Measurements from ENCODE around the gene SMPDL3A. TPM values are rescaled to one million over a fixed set of nuclear protein-coding genes. Genes with fewer than 3 reads are reported as not detected.
"Not testable (repeated sequence)": the region's sequence is repeated elsewhere in the genome, so short reads cannot be mapped to it uniquely, and the experiment has no call there.

The SMPDL3A gene, protein sequence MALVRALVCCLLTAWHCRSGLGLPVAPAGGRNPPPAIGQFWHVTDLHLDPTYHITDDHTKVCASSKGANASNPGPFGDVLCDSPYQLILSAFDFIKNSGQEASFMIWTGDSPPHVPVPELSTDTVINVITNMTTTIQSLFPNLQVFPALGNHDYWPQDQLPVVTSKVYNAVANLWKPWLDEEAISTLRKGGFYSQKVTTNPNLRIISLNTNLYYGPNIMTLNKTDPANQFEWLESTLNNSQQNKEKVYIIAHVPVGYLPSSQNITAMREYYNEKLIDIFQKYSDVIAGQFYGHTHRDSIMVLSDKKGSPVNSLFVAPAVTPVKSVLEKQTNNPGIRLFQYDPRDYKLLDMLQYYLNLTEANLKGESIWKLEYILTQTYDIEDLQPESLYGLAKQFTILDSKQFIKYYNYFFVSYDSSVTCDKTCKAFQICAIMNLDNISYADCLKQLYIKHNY
- 2.0 and 2.3 TPM in 2 replicates for total RNA-seq (2014; rRNA removed; shearing (Covaris generic))
- 0.27 and 1.4 TPM in 2 replicates for polyA plus RNA-seq (2014; cell fraction: nucleus; rRNA removed)

DNA sequence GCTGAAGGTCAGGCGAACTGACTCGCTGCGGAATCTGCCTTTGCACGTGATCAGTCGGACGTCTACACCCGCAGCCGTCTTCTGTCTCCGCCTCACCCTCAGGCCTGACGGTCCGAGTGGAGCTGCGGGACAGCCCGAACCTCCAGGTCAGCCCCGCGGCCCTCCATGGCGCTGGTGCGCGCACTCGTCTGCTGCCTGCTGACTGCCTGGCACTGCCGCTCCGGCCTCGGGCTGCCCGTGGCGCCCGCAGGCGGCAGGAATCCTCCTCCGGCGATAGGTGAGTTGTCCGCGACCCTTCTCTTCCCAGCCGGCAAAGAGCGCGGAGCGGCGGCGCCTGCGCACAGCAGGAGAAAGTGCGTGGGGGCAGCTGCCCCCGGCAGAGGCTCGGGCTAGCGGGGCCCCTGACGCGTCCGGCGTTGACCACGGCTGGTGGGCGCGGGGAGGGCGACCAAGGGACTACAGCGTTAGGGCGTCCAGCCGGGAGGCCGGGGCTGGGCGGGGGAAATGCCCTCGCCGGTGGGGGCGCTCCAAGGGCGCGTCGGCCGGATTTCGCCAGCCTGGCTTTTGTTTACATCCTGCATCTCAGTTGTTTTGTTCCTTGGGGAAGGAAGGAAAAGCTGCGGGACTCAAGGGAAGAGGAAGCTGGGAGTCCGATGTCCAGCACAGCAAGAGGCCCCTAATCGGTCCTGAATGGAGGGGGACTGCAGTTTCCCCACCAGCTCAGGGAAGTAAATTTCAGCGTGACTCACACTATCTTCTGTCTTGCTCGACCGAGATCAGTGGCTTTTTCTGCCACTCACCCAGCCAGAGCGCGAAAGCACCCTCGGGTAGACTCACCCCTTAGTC is at the start of gene SMPDL3A:
Gene SMPDL3A (plus strand): TSS at position 77 of the 846 bp plus-strand sequence. CDS start 89 bp downstream, at position 166.
- peak; percentile 42 for DNase-seq (ENCODE audit: extremely low read depth, low read depth)

- DNase-seq (ENCODE audit: extremely low read depth, low read depth) = no peak
Measured at GRCh38 chr6:122740091-122740490, 49.0 kb upstream of the SMPDL3A start.

GRCh38 chr6:122740936-122741335 is 48.1 kb upstream of the SMPDL3A start:
- no peak for DNase-seq (ENCODE audit: extremely low read depth, low read depth)

DNA sequence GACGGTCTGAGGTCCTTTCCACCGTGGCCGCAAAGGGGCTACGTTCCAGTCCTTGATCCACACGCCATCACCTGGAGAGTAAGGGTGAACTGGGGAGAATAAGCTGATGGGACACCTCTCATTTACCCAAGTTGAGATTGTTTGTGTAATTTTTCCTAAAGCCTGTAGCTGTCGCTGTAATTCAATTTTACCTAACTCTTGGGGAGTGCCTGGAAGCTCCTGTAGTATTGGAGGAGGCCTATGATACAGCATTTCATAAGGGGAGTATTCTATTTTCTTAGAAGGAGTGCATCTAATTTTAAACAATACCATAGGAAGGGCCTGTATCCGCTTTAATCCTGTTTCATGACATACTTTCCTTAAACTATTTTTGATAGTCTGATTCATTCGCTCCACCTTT is 44.8 kb upstream of the SMPDL3A start:
- not testable (repeated sequence) for DNase-seq (ENCODE audit: extremely low read depth, low read depth)

DNA sequence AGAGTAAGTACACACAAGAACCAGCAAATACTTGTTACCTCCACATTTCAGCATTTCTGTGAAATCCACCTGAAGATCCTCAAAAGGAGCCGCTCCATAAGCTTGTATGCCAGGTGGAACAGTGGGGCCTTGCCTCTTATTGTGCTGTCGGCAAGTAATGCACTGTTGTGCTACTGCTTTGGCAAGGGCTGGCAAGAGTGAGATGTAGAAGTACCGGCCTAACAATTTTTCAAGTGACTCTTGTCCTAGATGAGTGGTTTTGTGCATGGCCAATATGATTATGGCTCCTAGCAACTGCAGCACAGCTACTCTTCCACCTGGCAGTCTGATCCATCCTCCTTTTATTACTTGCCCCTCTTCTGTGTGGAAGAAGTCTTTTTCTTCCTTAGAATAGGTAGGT is 44.2 kb upstream of the SMPDL3A start:
- DNase-seq (ENCODE audit: extremely low read depth, low read depth) = not testable (repeated sequence)

- no peak for DNase-seq (ENCODE audit: extremely low read depth, low read depth)
Measured at GRCh38 chr6:122746688-122747087, 42.4 kb upstream of the SMPDL3A start.

- no peak for DNase-seq (ENCODE audit: extremely low read depth, low read depth)
Measured at GRCh38 chr6:122747573-122747972, 41.5 kb upstream of the SMPDL3A start.

- DNase-seq (ENCODE audit: extremely low read depth, low read depth) = not testable (repeated sequence)
Measured at GRCh38 chr6:122748945-122749344, 40.1 kb upstream of the SMPDL3A start.

DNA sequence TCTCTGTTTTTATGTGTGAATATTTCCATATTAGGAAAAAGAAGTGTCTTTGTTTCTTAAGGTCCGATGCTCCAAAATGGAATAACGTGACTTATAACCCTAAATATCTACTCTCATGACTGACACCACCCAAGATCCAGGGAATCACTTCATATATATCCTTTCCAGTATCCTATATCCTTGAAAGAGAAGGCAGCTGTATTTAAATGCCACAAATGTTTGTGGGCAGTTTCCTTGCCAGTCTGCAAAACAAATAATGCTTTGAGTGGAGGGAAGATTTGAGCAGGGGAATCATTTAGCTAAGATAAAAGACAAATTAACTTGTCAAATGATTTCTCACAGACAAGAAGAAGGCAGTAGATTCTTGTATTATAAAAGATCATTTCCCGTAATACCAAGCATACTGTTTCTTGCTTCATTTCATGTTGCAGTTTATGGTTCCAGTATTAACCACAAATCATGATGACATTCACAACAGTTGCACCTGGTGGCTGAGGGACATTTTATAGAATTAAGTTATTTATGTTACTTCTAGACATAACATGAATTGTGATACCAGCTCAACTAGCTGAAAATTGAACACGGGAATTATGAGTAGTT is 39.5 kb upstream of the SMPDL3A start:
- no peak for DNase-seq (ENCODE audit: extremely low read depth, low read depth)

GRCh38 chr6:122751326-122751725 is 37.7 kb upstream of the SMPDL3A start:
- no peak for DNase-seq (ENCODE audit: extremely low read depth, low read depth)

DNA sequence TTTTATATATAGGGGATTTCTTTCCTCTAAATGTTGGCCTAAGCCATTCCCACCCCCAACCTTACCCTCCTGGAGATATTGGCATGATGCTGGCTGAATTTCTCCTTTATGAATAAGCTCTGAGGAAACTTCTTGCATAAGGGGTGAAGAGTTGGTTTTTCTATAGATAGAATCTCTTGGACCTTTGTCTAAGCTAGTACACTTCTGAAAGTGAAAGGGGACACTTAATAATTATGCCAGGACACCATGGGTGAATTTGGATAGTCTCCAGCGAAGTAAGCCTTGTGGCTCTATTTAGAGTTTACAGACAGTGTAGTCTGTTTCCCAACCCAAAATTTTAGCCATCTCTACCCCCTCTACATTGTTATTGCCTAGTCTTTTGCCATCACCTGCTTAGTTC is 36.6 kb upstream of the SMPDL3A start:
- DNase-seq (ENCODE audit: extremely low read depth, low read depth) = no peak

GRCh38 chr6:122753000-122753687 is 35.9 kb upstream of the SMPDL3A start:
- DNase-seq (ENCODE audit: extremely low read depth, low read depth) = no peak

DNA sequence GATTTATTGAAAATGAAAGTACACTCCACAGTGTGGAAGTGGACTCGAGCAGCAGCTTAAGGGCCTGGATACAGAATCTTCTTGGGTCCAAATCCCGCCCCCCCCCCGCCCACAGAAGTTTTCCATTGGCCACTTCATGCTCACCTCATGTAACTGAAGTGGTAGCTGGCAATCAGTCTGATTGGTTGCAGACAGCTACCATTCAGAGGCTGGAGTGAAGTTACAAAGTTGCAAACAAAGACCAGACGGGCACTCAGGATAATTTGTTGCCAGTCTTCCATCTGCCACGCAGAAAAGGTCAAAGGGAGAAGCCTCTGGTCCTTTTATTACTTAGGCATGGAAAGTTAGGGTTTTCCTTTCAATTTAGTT is 35.4 kb upstream of the SMPDL3A start:
- DNase-seq (ENCODE audit: extremely low read depth, low read depth) = no peak

DNA sequence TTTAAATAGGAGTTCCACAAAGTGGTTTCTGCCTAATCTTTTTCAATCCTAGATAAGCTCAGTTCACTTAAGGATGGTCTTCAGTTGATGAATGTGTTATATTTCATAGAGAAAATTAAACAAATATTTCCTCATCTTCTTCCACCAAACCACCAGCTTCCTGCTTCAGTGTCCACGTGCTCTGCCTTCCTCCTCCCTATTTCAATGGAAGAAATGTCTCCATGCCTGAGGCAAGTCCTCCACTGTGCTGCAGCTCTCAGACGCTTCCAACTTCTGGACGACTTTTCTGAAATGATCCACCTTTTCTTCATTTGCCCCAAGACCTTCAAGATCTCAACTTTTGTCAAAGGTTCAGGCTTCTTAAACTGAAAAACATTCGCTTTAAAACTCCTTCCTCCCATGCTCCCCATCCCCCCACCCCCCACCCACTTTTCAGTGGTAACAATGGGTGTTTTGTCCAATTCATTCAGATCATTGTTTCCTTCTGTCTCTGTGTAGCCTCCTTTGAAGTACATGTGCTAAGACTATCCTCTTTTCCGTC is 34.8 kb upstream of the SMPDL3A start:
- no peak for DNase-seq (ENCODE audit: extremely low read depth, low read depth)

GRCh38 chr6:122755901-122756300 is 33.2 kb upstream of the SMPDL3A start:
- no peak for DNase-seq (ENCODE audit: extremely low read depth, low read depth)

DNA sequence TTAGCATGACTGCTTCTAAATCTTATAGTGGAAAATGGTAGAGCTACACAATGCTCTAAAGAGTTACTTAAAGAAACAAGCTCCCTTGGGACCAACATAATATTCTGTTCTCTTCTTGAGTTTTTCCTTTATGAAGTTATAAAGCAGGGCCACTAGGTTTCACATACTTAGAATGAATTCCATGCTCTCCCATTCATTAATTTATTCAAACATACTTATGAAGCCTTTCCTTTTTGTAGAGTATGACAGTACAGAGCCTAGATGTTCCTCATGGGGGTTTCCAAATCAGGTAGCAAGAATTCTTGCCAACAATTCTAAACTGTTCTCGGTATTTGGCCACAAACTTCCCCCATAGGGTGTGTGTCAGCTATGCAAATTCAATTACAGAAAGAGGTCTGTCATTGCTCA is 30.1 kb upstream of the SMPDL3A start:
- DNase-seq (ENCODE audit: extremely low read depth, low read depth) = no peak

GRCh38 chr6:122760330-122760729 is 28.7 kb upstream of the SMPDL3A start:
- no peak for DNase-seq (ENCODE audit: extremely low read depth, low read depth)

- no peak for DNase-seq (ENCODE audit: extremely low read depth, low read depth)
Measured at GRCh38 chr6:122766256-122766655, 22.8 kb upstream of the SMPDL3A start.

GRCh38 chr6:122770835-122771601 is 18.0 kb upstream of the SMPDL3A start:
- DNase-seq (ENCODE audit: extremely low read depth, low read depth) = no peak
